ENCODE results near the gene B4GAT1. TPM values are rescaled to one million over a fixed set of nuclear protein-coding genes. Genes with fewer than 3 reads are reported as not detected.
A peak's percentile ranks its signal among the peaks of the same experiment; 100 is the strongest.

The B4GAT1 gene
- polyA plus RNA-seq, 3 donors, result 0.75 to 1.7 (median 1.7) TPM

DNA sequence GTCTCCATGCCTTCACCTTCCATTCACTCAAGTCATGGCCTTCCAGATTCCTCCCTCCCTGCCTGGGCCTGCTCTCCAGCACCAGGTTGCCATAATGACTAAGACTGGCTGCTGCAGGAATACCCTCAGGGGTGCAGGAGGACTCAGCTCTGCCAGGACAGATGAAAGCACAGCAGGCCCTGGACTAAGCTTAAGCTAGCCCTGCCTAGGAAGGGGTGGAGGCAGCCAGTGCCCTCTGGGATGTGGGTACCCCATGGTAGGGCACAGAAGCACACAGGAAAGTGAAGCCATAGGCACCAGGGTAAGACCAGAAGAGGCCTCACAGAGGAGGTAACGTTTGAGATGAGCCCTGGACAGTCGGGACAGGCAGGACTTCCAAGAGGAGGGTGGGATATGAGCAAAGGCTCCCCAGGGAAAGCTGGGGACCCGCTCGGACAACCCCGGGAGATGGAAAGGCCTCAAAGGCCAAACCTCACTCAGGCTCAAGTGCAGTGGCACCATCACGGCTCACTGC is 8.2 kb downstream of the B4GAT1 start:
- H3K4me1 Mint-ChIP-seq, result peaks cover 35% of the 10 kb centered on the region
- TF ChIP-seq, protein P1, sequence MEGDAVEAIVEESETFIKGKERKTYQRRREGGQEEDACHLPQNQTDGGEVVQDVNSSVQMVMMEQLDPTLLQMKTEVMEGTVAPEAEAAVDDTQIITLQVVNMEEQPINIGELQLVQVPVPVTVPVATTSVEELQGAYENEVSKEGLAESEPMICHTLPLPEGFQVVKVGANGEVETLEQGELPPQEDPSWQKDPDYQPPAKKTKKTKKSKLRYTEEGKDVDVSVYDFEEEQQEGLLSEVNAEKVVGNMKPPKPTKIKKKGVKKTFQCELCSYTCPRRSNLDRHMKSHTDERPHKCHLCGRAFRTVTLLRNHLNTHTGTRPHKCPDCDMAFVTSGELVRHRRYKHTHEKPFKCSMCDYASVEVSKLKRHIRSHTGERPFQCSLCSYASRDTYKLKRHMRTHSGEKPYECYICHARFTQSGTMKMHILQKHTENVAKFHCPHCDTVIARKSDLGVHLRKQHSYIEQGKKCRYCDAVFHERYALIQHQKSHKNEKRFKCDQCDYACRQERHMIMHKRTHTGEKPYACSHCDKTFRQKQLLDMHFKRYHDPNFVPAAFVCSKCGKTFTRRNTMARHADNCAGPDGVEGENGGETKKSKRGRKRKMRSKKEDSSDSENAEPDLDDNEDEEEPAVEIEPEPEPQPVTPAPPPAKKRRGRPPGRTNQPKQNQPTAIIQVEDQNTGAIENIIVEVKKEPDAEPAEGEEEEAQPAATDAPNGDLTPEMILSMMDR (IDR thresholded peaks at IDR 0.05), result no peak
- no peaks in the 10 kb centered on the region for H3K27me3 Mint-ChIP-seq (ENCODE audit: low read depth in 3 of 3)
- no peak overlapping the region for H3K4me3 ChIP-seq (replicated peaks in 1 of 3; ENCODE audit: low read depth in 2 of 3, low read length in 3 of 3)
- peaks cover 53 to 62% of the 10 kb centered on the region in 2 donors for H3K36me3 Mint-ChIP-seq
- no peaks in the 10 kb centered on the region for H3K27me3 ChIP-seq (ENCODE audit: control insufficient read depth in 2 of 2, insufficient read depth in 2 of 2, low read length in 2 of 2)
- no peak overlapping the region for H3K9ac ChIP-seq (ENCODE audit: insufficient read depth, low read length, poor library complexity, severe bottlenecking)
- intact Hi-C loops (cut with micrococcal nuclease), result no loop called here
- 93% methylated on average over 6 of the region's 6 CpGs for WGBS (ENCODE audit: insufficient coverage)
- peak overlapping the region in 1 of 2 donors; percentile 12 for H3K27ac ChIP-seq (ENCODE audit: low read depth in 1 of 2, low read length in 2 of 2)
- H3K4me2 ChIP-seq (replicated peaks; ENCODE audit: extremely low read depth, low read length, poor library complexity, severe bottlenecking), result no peak overlapping the region
- peaks cover 29% of the 10 kb centered on the region for H3K79me2 ChIP-seq (ENCODE audit: insufficient read depth, low read length)
- no peak overlapping the region for H3K4me3 Mint-ChIP-seq
- peak in 1 of 3 donors; percentile 3 for DNase-seq
- peaks cover 52 to 69% of the 10 kb centered on the region in 2 donors for H3K36me3 ChIP-seq (replicated peaks in 1 of 2; ENCODE audit: control insufficient read depth in 1 of 2, insufficient read depth in 2 of 2, low read length in 2 of 2)
- no peaks in the 10 kb centered on the region for H3K9me3 ChIP-seq (replicated peaks in 1 of 2; ENCODE audit: control insufficient read depth in 1 of 2, insufficient read depth in 1 of 2, low read length in 2 of 2)
- no peak overlapping the region for H2AFZ ChIP-seq (ENCODE audit: insufficient read depth, low read depth, low read length, poor library complexity, severe bottlenecking)
- peak overlapping the region in 4 of 7 donors; percentile 15 to 76 (median 38) for H3K27ac Mint-ChIP-seq
- peaks cover 35 to 44% of the 10 kb centered on the region in 2 donors for H3K4me1 ChIP-seq (ENCODE audit: control insufficient read depth in 1 of 2, insufficient read depth in 2 of 2, low read length in 2 of 2)
- H4K20me1 ChIP-seq (ENCODE audit: insufficient read depth, low read length), result peaks cover 43% of the 10 kb centered on the region
- no peaks in the 10 kb centered on the region for H3K9me3 Mint-ChIP-seq

DNA sequence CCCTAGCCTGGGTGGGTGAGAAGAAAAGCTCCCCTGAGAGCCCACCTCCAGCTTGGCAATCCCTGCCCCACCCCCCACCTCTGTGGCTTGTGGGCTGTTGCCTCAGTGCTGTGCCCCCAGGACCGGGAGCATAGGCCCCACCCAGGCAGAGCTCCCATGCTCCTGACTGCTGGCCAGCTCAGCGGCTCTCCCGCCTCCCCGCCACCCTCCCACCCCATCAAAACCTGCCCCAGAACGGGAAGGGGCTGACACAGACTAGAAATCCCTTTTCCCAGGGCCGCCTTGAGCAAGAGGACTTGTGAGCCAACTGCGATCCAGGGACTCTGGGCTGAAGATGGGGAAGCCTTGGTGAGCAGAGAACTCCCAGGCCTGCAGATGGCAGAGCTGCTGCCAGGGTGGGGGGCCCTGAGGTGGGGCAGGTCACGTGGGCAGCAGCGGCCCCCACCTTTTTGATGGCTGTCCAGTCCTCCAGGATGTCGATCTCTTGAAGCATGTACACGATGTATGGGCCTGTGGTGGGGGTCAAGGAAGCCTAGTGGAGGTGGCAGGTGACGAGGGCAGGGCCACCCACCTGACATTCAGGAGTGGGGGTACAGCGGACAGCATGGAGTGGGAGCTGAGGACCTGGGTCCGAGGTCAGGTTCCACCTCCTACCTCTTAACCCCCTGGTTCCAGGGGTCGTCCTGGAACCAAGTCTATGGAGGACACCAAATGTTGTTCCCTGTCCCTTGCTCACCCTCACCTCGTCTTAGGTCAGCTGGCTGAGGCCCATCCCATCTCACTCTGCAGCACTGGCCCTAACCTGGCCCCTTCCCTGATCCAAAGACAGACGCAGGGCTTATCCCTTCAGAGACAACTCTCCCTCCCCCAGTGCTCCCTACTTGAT is 8.9 kb downstream of the B4GAT1 start:
- H3K27ac ChIP-seq (ENCODE audit: low read depth in 1 of 2, low read length in 2 of 2), result peak overlapping the region in 1 of 2 donors; percentile 98

More for the DNA sequence above, 8.9 kb downstream of the B4GAT1 start:
- peak overlapping the region in 3 of 7 donors; percentile 60 to 95 (median 87) for H3K27ac Mint-ChIP-seq
- intact Hi-C loops (cut with micrococcal nuclease), result no loop called here
- Histone ChIP-seq H3K9me3 (replicated peaks in 1 of 2; ENCODE audit: control insufficient read depth in 1 of 2, insufficient read depth in 1 of 2, low read length in 2 of 2) (no peaks in the 10 kb centered on the region), H3K4me3 (replicated peaks in 1 of 3; ENCODE audit: low read depth in 2 of 3, low read length in 3 of 3) (no peak overlapping the region), H3K9ac (ENCODE audit: insufficient read depth, low read length, poor library complexity, severe bottlenecking) (no peak overlapping the region), H3K27me3 (ENCODE audit: control insufficient read depth in 2 of 2, insufficient read depth in 2 of 2, low read length in 2 of 2) (no peaks in the 10 kb centered on the region), H3K36me3 (replicated peaks in 1 of 2; ENCODE audit: control insufficient read depth in 1 of 2, insufficient read depth in 2 of 2, low read length in 2 of 2) (peaks cover 57 to 73% of the 10 kb centered on the region in 2 donors), H2AFZ (ENCODE audit: insufficient read depth, low read depth, low read length, poor library complexity, severe bottlenecking) (no peak overlapping the region), H4K20me1 (ENCODE audit: insufficient read depth, low read length) (peaks cover 43% of the 10 kb centered on the region), H3K4me2 (replicated peaks; ENCODE audit: extremely low read depth, low read length, poor library complexity, severe bottlenecking) (no peak overlapping the region), H3K79me2 (ENCODE audit: insufficient read depth, low read length) (peaks cover 22% of the 10 kb centered on the region), H3K4me1 (ENCODE audit: control insufficient read depth in 1 of 2, insufficient read depth in 2 of 2, low read length in 2 of 2) (peaks cover 28 to 37% of the 10 kb centered on the region in 2 donors)
- no peaks in the 10 kb centered on the region for H3K9me3 Mint-ChIP-seq
- H3K36me3 Mint-ChIP-seq, result peaks cover 55 to 65% of the 10 kb centered on the region in 2 donors
- no peaks in the 10 kb centered on the region for H3K27me3 Mint-ChIP-seq (ENCODE audit: low read depth in 3 of 3)
- peaks cover 29% of the 10 kb centered on the region for H3K4me1 Mint-ChIP-seq
- over 99% methylated on average over 10 of the region's 17 CpGs for WGBS (ENCODE audit: insufficient coverage)
- DNase-seq, result peak in 1 of 3 donors; percentile 4
- H3K4me3 Mint-ChIP-seq, result no peak overlapping the region
- TF ChIP-seq, protein P1 (IDR thresholded peaks at IDR 0.05), result no peak

Data from CD14-positive monocyte (primary cell).